GM12891 (cell line): ENCODE results near the gene PLPPR1.

Experiments used
- PAX5 ChIP-seq: IDR thresholded peaks from 2 replicates; pipeline ENCODE4 v1.6.1; 2011; ENCODE audit warnings: low read length, moderate library complexity, mild to moderate bottlenecking; ENCODE audit not compliant: insufficient read depth, severe bottlenecking
- POLR2A ChIP-seq: IDR thresholded peaks from 2 replicates; pipeline ENCODE4 v1.6.1; 2011; ENCODE audit warnings: low read depth, low read length, control low read depth
- POLR2AphosphoS5 ChIP-seq: IDR thresholded peaks from 2 replicates; pipeline ENCODE4 v1.6.1; 2011; ENCODE audit warnings: low read depth, low read length, control low read depth
- POU2F2 ChIP-seq: IDR thresholded peaks from 2 replicates; pipeline ENCODE4 v1.6.1; 2011; ENCODE audit warnings: low read depth, mild to moderate bottlenecking, control low read depth, low read length, moderate library complexity
- TAF1 ChIP-seq: IDR thresholded peaks from 2 replicates; pipeline ENCODE4 v1.6.1; 2011; ENCODE audit warnings: low read depth, low read length, control low read depth

DNA sequence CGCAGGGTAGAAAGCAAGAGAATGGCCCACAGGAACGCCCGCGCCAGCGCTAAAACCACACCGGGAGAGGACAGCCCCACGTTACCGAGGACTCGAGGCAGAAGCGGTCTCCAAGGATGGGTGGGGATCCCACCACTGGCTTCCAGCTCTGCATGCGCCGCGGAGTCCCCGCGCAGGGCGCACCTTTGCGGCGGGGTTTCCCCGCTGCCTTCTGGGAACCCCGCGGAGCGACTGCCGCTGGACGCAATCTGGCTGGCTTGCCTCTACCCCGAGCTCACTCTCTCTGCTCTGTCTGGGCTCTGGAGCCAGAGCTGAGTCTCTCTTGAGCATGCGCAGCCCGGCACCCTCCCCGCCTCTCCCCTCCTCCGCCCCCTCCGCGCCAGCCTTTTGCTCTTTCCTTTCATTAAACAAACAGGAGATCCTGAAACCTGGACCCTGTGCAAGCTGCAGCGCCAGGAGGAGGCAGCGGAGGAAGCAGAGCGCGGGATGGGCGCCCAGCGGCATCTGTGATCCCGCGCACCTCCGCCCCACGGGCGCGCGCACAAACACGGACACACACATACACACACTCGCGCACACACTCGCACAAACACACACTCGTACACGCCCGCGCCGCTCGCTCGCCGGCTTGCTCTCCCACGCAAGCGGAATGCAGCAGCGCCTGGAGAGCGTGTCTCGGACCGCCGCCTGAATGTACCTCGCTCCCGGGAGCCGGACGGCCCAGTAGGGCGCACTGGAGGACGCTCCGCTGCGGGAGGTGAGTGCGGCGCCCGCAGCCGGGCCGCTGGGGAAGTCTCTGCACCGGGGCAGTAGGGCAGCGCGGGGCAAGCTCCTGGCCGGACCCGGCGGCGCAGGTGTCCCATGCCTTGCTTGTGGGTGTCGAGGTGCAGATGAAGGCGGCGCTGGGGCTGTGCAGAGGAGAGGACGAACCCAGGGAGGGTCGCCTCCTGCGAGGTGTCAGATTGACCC lies at the start of gene PLPPR1:
- TF ChIP-seq POLR2A (no peak), POLR2AphosphoS5 (no peak), TAF1 (no peak), PAX5 (no peak), POU2F2 (no peak)
